Activated CD4-positive, alpha-beta T cell treated with anti-CD3 and anti-CD28 coated beads, Interleukin-10, Interleukin-2, amounts not matched to agents 100 ng/mL and 50 ng/mL, durations not matched to agents 16 hours and 8 hours (primary cell): ENCODE data around the gene HAUS2.
"Not testable (repeated sequence)": the region's sequence is repeated elsewhere in the genome, so short reads cannot be mapped to it uniquely, and the experiment has no call there.

Experiments
- DNase-seq: peaks from one replicate; pipeline ENCODE4 v3.0.0-alpha.2; 2020

HAUS2 gene

DNA sequence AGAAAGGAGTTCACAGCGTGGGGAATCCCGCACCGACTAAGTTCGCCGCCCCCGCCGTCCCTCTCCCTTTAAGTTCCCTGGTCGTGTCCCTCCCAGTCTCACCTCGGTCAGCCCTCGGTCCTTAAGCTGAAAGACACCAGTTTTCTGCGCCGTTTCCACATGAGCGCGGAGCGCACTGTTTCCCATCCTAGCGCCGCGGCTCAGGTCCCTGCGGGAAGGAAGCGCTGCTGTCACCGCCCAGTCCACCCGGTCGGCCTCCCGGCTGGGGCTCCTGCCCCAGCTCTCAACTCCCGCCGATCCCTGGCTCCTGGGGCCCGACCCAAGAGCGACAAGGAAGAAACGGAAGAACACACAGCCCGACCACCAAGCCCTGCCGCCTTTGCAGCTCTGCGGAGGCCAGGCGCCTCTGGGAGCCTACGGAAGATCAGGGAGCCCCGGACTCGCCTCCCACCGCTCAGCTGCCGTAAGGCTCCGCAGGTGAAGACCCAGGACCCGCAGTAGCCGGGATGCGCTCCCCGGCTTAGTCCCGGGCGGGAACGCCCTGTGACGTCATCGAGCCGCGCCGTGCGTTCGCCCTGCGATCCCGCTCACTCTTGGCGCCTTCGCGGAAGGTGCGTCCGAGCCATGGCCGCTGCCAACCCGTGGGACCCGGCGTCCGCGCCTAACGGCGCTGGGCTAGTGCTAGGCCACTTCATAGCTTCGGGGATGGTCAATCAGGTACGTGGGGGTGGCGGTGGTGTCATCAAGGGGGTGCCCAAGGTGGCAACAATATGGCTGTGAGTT, at the start of gene HAUS2, which contains the start of gene LRRC57:
HAUS2 (plus strand) TSS at position 590 of the 783 bp plus-strand sequence; CDS start at position 625, 35 bp downstream.
LRRC57 (minus strand) TSS at position 545 of the 783 bp plus-strand sequence; CDS start at position 186, 359 bp downstream.
- peak; percentile 92 for DNase-seq

DNA sequence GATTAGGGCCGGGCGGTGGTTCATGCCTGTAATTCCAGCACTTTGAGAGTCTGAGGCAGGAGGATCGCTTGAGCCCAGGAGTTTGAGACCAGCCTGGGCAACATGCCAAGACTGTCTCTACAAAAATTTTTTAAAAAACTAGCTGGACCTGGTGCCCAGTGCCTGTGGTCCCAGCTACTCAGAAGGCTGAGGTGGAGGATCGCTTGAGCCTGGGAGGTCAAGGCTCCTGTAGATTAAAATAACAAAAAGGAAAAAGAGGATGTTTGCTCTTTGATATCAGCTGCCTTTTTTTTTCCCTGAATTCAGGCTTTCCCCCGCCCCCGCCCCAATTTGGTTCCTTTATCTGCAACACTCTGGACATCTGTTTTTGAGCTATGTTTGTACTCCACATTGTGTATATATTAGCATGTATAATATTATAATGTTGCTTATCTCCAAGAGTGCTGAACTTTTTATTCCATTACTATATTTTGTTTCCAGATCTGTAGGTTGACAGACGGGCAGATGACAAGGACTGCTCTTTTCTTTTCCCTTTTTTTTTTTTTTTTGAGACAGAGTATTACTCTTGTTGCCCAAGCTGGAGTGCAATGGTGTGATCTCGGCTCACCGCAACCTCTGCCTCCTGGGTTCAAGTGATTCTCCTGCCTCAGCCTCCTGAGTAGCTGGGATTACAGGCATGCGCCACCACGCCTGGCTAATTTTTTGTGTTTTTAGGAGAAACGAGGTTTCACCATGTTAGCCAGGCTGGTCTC, 48.6 kb upstream of the HAUS2 start:
- no peak for DNase-seq

DNA sequence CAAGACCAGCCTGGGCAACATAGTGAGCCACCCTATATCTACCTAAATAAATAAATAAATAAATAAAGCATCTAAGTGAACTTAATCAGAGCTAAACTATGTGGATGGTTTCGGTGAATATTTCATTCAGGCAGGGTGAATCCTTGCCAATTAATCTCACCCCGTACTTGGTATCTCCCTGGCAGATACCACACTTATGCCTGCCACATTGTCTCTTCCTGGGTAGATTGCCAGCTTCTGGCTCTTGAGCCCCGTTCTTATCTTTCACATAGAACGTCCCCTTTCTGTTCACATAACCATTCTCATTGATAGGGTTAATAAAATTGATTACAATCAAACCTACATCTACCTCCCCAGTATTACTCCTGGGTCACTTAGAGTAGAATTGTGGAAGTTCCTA, 46.2 kb upstream of the HAUS2 start:
- no peak for DNase-seq

DNA sequence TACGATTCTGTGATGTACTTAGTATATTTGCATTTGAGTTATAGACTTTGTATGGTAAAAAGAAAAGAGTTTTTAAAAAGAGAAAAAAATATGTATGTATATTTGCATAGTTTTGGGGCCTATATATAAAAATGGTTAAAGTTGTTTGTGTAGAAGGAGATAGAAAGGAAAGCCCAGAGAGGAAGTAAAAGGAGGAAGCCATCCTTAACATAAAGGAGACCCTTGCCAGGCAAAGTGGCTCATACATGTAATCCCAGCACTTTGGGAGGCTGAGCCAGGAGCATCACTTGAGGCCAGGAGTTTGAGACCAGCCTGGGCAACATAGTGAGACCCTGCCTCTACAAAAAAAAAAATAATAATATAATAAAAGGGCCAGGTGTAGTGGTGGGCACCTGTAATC, 44.8 kb upstream of the HAUS2 start:
- no peak for DNase-seq

DNA sequence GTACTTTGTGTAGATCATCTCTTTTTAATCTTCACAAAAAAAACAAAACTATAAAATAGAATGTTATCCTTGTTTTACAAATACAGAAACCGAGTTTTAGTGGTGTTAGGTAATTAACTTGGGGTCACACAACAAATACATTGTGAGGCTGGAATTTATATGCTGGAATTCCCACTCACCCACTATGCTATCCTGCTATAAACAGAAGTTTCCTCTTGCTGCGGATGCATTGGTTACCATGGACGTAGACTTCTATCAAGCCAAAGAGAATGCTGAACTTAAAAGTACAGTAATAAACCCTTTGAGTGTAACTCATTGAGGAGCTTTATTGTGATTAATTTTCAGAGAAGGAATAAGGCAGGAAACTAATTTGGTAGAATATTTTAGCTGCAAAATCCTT, 44.0 kb upstream of the HAUS2 start:
- no peak for DNase-seq

DNA sequence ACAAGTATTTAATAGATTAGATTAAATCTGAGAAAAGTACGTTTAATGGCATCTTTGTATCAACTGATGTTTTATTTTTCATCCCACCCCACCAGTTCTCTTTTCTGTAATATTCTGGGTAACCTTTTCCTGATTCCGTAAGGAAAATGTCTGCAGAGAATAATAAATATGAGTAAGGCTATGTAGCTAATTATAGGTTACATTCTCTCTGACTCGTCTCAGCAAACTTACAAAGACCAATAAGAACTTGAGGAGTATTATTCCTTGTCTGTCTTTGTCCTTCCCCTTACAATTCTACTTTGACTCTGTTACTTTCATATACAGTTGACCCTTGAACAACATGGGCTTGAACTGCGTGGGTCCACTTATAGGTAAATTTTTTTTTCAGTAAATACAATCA, 41.1 kb upstream of the HAUS2 start:
- DNase-seq = no peak

DNA sequence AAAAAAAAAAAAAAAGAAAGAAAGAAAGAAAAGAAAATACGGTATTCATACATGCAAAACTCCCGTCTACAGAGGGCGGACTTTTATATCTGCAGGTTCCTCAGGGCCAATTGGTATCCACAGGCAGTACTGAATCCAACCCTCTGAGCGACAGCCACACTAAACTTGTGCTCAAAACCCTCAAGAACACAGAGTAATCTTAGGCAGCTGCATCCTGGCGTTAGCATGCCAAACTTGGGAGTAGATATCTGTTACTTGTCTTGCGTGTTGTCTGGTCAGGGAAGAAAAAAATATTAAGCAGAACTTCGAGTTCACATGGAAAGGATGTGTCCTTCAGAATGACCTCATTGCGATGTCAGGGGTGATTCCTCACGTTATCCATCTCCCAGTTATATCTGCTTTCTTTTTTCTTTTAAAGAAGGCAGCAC, 40.4 kb upstream of the HAUS2 start:
- no peak for DNase-seq

DNA sequence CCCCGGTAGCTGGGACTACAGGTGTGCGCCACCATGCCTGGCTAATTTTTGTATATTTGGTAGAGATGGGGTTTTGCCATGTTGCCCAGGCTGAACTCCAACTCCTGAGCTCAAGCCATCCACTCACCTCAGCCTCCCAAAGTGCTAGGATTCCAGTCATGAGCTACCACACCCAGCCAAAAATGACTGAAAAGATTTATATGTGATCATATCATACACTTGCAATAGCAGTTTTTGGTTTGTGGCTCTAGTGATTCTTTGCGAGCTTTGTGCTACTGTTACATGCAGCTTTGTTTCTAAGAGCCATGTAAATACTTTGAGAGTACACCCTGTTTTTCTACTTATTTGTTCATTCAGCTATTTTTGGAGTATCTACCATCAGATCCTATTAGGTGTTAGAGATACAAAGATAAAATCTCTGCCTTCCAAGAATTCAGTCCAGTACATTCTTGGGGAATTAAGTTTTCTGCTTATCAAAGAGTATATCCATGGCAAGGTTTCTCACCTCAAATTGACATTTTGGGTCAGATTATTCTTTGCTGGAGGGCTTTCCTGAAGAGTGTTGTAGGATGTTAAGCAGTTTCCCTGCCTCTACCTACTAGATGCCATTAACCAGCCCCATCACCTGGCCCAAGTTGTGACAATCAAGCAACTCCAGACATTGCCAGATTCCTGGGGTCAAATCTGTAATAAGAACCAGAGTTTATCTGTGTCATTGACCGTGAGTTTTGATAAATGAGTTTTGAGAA, 38.2 kb upstream of the HAUS2 start:
- DNase-seq = no peak

DNA sequence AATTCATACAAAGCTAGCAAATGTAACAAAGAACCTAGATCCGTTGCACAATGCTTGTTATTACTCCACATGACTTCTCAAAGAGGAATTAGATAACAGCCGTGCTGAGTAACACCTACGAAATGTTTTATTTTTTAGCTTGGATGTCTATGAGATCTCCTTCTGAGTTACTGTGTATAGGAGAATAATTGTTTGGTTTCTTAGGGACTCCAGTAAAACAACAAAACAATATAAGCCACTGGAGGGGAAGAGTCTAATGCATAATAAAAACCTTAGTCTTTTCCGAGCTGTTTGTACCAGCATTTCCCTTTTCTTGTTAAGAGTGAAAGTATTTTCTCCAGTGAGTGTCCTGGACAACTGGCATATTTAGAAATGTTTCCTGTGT, 37.6 kb upstream of the HAUS2 start:
- no peak for DNase-seq

DNA sequence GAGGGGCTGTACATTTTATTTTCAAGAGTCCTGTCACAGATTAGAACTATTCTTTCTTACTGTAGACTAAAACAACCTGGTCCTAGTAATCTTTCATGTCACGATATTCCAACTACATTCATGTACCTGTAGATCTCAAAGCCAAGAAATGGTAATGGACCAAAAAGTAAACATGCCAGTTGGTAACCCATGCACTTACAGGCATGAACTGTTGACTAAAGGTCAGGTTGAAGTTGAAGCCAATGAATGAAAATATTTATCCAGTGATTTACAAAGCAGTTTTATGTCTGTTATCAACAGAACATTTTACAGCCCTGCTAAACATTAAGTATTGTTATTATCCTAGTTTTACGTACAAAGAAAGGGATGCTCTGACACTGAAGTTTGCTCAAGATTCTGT, 25.3 kb upstream of the HAUS2 start:
- DNase-seq = no peak

DNA sequence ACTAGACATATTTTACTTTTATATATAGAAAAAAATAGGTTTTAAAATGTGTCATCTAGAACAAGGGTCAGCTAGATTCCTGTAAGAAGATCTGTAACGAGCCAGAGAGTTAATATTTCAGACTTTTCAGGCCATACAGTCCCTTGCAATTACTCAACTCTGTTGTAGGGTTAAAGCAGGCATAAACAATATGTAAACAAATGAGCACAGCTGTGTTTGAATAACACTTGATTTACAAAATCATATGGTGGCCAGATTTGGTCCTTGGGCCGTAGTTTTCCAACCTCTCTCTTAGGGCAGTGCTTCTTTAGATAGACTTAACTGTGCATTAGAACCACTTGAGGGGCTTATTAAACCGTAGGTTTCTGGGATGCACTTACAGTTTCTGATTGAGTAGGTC, 19.7 kb upstream of the HAUS2 start:
- no peak for DNase-seq

DNA sequence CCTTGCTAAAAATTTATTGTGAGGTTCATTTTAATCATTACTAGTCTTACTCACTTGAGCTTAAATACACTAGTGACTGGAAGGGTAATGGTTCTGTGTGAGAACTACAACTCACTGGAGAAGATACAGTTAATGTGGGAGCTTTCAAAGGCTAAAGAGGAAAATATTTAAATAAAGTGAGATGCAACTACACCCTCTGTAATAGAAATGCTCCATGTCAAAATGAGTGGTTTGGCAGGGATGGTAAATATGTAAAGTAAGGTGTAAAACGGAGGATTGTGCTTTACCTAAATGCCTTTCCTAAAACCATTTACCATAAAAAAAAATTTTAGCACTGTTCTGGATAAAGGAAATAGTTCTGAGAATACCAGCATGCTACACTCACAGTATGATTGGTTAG, 15.4 kb upstream of the HAUS2 start:
- no peak for DNase-seq

DNA sequence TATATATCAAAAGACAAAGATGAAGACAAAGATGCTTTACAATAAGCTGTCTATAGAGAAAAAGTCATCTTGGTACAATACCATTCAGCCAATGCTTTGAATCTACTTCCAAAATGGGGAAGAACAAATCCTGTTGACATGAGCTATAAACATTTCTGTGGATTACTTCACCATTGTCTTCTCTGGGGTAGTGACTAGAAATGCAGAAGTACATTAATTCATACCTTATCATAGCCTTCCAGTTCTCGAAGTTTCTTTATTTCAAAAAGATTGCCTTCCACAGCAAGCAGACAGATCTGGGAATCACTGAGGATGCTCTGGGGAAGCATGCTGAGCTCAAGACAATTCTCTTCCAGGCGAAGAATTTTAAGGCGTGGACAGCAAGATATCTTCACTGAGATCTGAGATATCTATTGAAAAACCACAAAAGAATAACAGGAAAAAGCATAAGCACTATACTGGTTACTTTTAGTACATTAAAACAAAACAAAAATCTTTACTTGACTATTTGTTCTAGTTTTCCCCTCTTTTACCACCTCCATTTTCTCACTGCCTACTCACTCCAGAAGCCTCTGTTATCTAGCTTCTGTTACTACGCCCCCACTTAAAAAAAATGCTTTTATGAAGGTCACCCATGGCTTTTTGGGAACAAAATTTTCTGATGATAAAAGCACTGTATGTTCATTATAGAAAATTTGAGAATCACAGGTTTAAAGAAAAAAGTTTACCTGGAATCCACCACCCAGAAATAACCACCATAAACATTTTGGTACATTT, 3.6 kb upstream of the HAUS2 start:
- DNase-seq = no peak

DNA sequence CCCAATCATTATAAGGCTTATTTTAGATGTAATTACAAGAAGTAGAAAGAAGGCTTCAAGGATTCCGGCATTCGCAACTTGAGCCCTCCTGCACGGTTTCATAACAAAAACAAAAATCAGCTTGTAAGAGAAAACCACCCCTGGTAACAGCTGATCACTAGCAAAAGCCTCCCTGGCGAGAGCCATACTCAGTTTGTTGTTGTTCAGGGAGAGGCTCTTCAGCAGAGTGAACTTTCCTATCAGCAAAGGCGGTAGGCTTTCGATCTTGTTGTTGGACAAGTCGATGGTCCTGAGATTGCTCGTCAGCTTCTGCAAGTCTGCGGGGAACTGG, 755 bp upstream of the HAUS2 start:
- no peak for DNase-seq

DNA sequence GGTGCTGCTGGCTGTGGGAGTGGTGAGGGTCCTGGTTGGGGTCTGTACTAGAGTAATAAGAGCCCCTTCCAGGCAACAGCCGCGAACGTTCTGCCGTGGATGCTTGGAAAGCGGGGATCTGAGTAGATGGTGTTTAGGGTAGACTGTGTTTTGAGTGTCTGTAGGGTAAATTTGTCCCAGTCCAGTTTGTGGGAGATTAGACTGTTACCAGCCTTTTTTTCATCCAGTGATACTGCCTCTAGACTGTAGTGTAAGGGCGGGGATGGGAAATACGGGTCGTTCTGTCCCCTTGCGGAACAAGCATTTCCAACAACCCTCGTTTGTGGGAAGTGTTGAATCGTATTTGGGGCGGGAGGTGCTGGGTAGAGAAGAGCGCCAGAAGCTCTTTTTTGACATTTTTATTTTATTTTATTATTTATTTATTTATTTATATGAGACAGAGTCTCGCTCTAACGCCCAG, 424 bp downstream of the HAUS2 start:
- DNase-seq = peak; percentile 41

DNA sequence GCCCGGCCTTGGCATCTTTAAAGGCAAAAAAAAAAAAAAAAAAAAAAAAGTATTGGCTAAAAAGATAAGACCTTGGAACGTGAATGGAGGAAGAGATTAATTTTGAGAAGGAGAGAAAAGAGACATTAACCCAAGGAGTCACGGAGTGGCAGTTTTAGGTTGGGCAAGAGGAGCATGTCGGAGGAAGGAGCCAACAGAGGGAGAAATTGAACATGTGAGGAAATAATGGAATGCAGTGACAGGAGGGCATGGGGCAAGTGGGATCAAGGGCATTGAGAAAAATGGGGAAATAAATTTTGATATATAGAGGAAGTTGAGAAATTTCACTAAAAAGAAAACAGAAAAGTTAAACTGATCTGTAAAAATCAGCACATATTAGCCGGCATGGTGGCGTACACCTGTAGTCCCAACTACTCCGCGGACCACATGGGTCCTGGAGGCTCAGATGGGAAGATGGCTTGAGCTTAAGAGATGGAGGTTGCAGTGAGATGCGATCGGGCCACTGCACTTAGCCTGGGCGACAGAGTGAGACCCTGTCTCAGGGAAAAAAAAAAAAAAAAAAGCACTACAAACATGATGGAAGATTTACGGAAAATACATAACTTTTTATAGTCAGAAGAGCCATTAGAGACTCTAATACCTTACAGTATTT, 1.2 kb downstream of the HAUS2 start:
- no peak for DNase-seq

DNA sequence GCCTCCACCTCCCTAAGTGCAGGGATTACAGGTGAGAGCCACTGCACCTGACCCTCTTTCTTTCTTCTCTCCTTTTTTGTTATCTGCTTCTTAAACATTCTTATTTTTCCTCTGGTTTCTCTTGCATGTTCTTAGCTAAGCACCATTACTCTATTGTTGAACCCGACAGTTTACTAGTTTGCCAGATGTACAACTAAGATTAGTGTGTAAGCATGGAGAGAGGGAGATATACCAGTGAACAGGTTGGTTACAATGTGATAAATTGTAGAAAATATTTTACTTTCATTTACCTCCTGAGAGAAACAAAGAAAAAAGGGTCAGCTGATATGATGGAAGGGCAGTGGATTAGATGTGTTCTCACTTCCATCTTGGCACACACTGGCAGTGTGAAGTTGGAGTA, 4.9 kb downstream of the HAUS2 start:
- DNase-seq = no peak

DNA sequence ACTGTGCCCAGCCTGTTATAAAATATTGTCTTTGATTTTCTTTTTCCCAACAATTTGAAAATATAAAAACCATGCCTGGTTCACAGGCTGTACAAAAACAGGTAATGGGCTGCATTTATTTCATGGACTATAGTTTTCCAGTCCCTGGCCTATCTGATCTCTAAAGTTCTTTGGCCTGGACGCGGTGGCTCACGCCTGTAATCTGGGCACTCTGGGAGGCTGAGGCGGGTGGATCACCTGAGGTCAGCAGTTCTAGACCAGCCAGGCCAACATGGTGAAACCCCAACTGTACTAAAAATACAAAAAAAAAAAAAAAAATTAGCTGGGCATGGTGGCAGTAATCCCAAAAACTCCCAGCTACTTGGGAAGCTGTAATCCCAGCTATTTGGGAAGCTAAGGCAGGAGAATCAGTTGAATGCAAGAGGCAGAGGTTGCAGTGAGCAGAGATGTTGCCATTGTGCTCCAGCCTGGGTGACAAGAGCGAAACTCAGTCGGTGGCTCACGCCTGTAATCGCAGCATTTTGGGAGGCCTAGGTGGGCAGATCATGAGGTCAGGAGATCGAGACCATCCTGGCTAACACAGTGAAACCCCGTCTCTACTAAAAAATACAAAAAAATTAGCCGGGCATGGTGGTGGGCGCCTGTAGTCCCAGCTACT, 8.0 kb downstream of the HAUS2 start:
- DNase-seq = not testable (repeated sequence)

DNA sequence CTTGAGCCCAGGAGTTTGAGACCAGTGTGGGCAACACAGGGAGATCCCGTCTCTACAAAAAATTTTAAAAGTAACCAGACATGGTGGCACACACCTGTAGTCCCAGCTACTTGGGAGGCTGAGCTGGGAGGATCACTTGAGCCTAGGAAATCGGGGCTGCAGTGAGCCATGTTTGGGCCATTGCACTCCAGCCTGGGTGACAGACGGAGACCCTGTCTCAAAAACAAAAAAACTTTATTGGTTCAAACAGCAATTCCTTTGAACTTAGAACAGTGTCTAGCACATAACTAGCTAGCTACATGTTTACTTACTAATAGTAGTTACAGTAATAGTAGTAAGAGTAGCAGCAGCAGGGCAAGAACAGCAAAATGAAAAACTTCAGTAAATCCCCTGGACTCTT, 10.1 kb downstream of the HAUS2 start:
- no peak for DNase-seq

DNA sequence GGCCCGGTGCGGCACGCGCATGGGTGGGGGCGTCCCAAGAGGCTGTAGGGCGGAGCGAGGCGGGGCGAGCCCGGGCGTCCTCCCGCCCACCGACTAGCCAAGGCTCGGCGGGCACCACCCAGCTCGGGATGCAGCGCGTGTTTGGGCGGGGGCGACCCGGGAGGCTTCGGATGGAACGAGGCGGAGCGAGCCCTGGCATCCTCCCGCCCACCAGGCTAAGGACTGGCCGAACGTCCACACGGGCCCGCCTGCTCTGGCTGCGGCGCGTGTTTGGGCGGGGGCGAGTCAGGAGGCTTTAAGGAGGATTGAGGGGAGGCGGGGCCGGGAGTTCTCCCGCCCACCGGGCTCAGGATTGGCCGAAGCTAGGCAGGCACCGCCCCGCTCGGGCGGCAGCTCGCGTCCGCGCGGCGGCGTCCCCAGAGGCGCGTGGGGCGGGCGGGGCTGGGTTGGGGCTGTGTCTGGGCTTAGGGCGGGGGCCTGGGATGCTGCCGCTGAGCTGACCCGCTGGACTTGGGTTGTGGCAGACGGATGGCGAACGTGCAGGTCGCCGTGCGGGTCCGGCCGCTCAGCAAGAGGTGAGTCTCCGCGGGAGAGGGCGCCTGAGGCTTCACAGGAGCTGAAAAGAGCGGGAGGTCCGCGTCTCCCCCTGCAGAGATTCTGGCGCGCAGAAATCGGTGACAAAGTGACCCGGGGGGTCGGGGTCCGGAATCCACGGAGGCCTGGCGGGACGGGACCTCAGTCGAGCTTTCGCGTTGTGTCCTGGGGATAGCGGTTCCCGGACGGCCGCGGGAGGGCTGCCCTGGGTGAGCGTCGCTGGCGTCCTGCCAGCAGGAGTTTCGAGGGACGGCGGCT, 26.8 kb downstream of the HAUS2 start, which contains the start of gene STARD9:
STARD9 (plus strand) TSS at position 419 of the 852 bp plus-strand sequence; CDS start at position 529, 110 bp downstream.
- peak; percentile 97 for DNase-seq
